Muscle layer of colon (tissue), 2 donors: ENCODE measurements around the gene ADGRB3.

Source experiments
- H3K27ac ChIP-seq: one replicate; pipeline ENCODE4 v1.7.0; 2013; ENCODE audit warnings: low read depth, mild to moderate bottlenecking, low read length, moderate library complexity
- H3K27me3 ChIP-seq, 2 donors: one replicate each; pipeline ENCODE4 v1.7.0; 2013; ENCODE audit warnings: low read length in 2 of 2, mild to moderate bottlenecking in 2 of 2; ENCODE audit not compliant: insufficient read depth in 2 of 2, control insufficient read depth in 1 of 2
- H3K36me3 ChIP-seq: one replicate; pipeline ENCODE4 v1.7.0; 2013; ENCODE audit warnings: mild to moderate bottlenecking, low read length; ENCODE audit not compliant: insufficient read depth
- H3K4me1 ChIP-seq: one replicate; pipeline ENCODE4 v1.7.0; 2013; ENCODE audit warnings: mild to moderate bottlenecking, low read length; ENCODE audit not compliant: insufficient read depth
- H3K4me3 ChIP-seq, 2 donors: one replicate each; pipeline ENCODE4 v1.7.0; 2013; ENCODE audit warnings: low read length in 2 of 2, low read depth in 1 of 2, mild to moderate bottlenecking in 1 of 2, moderate library complexity in 1 of 2
- H3K9ac ChIP-seq: one replicate; pipeline ENCODE4 v1.7.0; 2013; ENCODE audit warnings: low read length
- H3K9me3 ChIP-seq: one replicate; pipeline ENCODE4 v1.7.0; 2013; ENCODE audit warnings: mild to moderate bottlenecking, low read length
- donor health status: abdominal sarcoma.
- donor health status: Adenocarcinoma of cecum.

The ADGRB3 gene

GRCh38 chr6:69314001-69314400 is 678.9 kb downstream of the ADGRB3 start:
- no peaks in the 10 kb centered on the region for H3K27me3 ChIP-seq
- no peaks in the 10 kb centered on the region for H3K36me3 ChIP-seq
- no peak overlapping the region for H3K9ac ChIP-seq
- no peaks in the 10 kb centered on the region for H3K9me3 ChIP-seq
- no peaks in the 10 kb centered on the region for H3K4me1 ChIP-seq
- no peak overlapping the region for H3K4me3 ChIP-seq
- H3K27ac ChIP-seq: no peak overlapping the region

DNA sequence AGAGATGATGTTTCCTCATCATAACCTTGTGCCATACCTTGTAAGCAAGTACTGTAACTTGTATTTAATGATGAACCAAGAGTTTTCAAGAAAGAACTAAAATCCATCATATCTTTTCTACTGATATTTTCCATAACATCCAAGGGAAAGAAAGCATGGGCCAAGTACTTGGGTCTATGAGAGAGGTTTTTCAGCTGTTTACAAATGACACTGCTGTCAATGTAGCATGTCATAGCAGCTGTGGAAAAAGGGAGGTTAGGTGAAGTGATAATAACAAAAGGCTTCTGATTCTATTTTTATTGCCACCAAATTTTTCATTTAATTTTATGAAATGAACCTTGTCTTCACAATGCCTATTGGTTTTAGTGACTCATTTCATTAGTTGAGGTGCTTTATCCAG is 679.4 kb downstream of the ADGRB3 start:
- Histone ChIP-seq H3K9ac (no peak overlapping the region), H3K27ac (no peak overlapping the region), H3K27me3 (no peaks in the 10 kb centered on the region), H3K4me3 (no peak overlapping the region), H3K4me1 (no peaks in the 10 kb centered on the region), H3K36me3 (no peaks in the 10 kb centered on the region), H3K9me3 (no peaks in the 10 kb centered on the region)

DNA sequence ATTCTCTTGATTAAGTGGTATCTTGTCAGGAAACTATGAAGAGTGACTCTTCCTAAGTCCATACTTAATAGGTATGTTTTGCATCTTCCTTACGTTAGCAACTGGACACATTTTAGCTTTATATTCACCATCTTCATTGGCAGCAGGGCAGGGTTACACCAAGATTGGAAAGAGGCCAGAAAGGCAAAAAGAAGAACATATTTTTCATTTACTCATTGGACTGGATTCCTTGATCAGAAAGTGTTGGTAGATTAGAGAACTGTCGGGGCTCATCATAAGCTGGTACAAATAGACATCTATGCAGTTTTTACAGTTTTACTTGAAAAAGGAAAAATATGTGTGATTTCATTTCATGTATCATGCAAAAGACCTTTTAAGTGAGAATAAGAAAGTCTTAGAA is 696.8 kb downstream of the ADGRB3 start:
- H3K27ac ChIP-seq: no peak overlapping the region
- no peak overlapping the region for H3K4me3 ChIP-seq
- no peaks in the 10 kb centered on the region for H3K4me1 ChIP-seq
- H3K36me3 ChIP-seq: no peaks in the 10 kb centered on the region
- no peaks in the 10 kb centered on the region for H3K9me3 ChIP-seq
- H3K27me3 ChIP-seq: no peaks in the 10 kb centered on the region
- no peak overlapping the region for H3K9ac ChIP-seq

- no peaks in the 10 kb centered on the region for H3K9me3 ChIP-seq
- H3K4me3 ChIP-seq: no peak overlapping the region
- no peaks in the 10 kb centered on the region for H3K27me3 ChIP-seq
- H3K36me3 ChIP-seq: no peaks in the 10 kb centered on the region
- H3K4me1 ChIP-seq: no peaks in the 10 kb centered on the region
- H3K27ac ChIP-seq: no peak overlapping the region
- no peak overlapping the region for H3K9ac ChIP-seq
These were observed 702.2 kb downstream of the ADGRB3 start for GRCh38 chr6:69337311-69337710.

GRCh38 chr6:69338431-69339162 is 703.5 kb downstream of the ADGRB3 start:
- H3K9ac ChIP-seq: no peak overlapping the region
- no peaks in the 10 kb centered on the region for H3K27me3 ChIP-seq
- H3K4me1 ChIP-seq: no peaks in the 10 kb centered on the region
- no peaks in the 10 kb centered on the region for H3K9me3 ChIP-seq
- no peak overlapping the region for H3K4me3 ChIP-seq
- no peak overlapping the region for H3K27ac ChIP-seq
- H3K36me3 ChIP-seq: no peaks in the 10 kb centered on the region

DNA sequence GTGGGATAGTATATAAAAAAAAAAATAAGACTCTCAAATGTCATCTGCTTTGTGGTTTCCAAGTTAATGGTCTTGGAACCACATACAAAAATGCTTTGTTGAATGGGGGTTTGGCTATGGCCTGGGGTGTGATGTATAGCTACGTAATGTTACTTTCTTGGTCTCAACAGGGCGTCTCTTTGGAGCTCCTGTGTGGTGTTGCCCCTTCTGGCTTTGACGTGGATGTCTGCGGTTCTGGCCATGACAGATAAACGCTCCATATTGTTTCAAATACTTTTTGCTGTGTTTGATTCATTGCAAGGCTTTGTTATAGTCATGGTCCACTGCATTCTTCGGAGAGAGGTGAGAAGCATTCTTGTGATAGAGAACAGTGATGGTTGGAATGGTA is 704.1 kb downstream of the ADGRB3 start:
- Histone ChIP-seq H3K27ac (no peak overlapping the region), H3K9ac (no peak overlapping the region), H3K4me3 (no peak overlapping the region), H3K4me1 (no peaks in the 10 kb centered on the region), H3K27me3 (no peaks in the 10 kb centered on the region), H3K36me3 (no peaks in the 10 kb centered on the region), H3K9me3 (no peaks in the 10 kb centered on the region)

GRCh38 chr6:69340196-69340595 is 705.1 kb downstream of the ADGRB3 start:
- Histone ChIP-seq H3K27ac (no peak overlapping the region), H3K9ac (no peak overlapping the region), H3K4me3 (no peak overlapping the region), H3K9me3 (no peaks in the 10 kb centered on the region), H3K27me3 (no peaks in the 10 kb centered on the region), H3K4me1 (no peaks in the 10 kb centered on the region), H3K36me3 (no peaks in the 10 kb centered on the region)

DNA sequence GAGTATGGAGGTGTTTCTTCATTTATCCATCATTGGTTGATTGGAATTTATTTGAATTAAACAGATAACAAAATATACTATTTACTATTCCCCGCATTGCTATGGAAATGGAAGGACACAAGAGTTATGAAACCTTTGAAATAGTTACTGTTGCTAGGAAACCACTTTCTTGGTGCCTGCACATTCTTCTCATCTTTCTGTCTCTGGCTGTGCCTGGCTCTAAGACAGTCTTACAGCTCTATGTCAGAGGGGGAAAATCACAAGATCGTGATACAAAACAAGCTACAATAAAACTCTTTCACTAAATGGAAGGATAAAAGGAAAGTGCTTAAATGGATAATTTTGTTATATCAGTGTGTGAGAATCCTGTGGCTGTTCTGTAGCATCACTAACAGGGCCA is 708.8 kb downstream of the ADGRB3 start:
- no peaks in the 10 kb centered on the region for H3K36me3 ChIP-seq
- no peaks in the 10 kb centered on the region for H3K27me3 ChIP-seq
- no peak overlapping the region for H3K4me3 ChIP-seq
- no peak overlapping the region for H3K27ac ChIP-seq
- no peak overlapping the region for H3K9ac ChIP-seq
- no peaks in the 10 kb centered on the region for H3K4me1 ChIP-seq
- no peaks in the 10 kb centered on the region for H3K9me3 ChIP-seq

DNA sequence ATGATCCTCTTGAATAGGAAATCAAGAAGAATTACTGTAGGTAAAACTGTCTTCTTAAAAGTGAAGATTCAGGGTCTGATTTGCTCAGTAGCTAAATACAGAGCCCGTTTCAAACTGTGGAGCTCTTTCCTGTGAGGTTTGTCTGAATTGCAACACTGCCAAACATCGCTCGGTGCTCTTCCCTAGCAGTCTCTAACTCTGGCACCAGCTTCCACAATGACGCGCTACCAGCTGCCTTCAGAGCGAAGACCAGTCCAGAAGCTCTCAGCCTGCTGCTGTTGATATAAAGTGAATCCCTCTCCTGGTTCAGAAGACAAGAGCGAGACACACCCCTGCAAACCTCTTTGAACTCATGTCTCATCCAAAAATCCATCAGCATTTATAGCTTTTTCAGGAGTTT is 714.7 kb downstream of the ADGRB3 start:
- H3K4me1 ChIP-seq: no peaks in the 10 kb centered on the region
- H3K27ac ChIP-seq: no peak overlapping the region
- no peaks in the 10 kb centered on the region for H3K27me3 ChIP-seq
- no peak overlapping the region for H3K9ac ChIP-seq
- no peaks in the 10 kb centered on the region for H3K36me3 ChIP-seq
- H3K9me3 ChIP-seq: no peaks in the 10 kb centered on the region
- H3K4me3 ChIP-seq: no peak overlapping the region

DNA sequence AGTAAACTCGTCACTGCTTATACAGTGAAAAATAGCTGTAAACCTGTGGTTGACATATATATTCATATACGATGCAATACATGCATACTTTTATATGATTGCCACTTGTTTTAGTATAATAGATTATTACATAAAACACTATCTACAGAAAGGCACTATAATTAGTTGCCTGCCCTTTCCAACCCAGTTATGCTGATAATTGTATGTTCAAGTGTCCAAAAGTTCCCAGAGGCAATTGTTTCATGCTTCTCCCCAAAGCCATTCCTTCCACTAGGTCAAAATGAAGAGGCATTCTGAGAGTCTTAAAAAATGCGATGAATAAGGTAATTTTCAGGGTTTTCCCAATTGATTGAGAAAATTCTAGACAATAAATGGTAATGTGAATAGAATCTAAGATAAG is 727.1 kb downstream of the ADGRB3 start:
- Histone ChIP-seq H3K27ac (no peak overlapping the region), H3K9me3 (no peaks in the 10 kb centered on the region), H3K4me1 (no peaks in the 10 kb centered on the region), H3K9ac (no peak overlapping the region), H3K4me3 (no peak overlapping the region), H3K27me3 (no peaks in the 10 kb centered on the region), H3K36me3 (no peaks in the 10 kb centered on the region)

- Histone ChIP-seq H3K36me3 (no peaks in the 10 kb centered on the region), H3K9me3 (no peaks in the 10 kb centered on the region), H3K27ac (no peak overlapping the region), H3K9ac (no peak overlapping the region), H3K27me3 (no peaks in the 10 kb centered on the region), H3K4me3 (no peak overlapping the region), H3K4me1 (no peaks in the 10 kb centered on the region)
These were observed 731.7 kb downstream of the ADGRB3 start for GRCh38 chr6:69366831-69367230.

GRCh38 chr6:69368613-69369012 is 733.5 kb downstream of the ADGRB3 start:
- H3K9me3 ChIP-seq: no peaks in the 10 kb centered on the region
- H3K27me3 ChIP-seq: no peaks in the 10 kb centered on the region
- no peaks in the 10 kb centered on the region for H3K36me3 ChIP-seq
- no peaks in the 10 kb centered on the region for H3K4me1 ChIP-seq
- no peak overlapping the region for H3K9ac ChIP-seq
- no peak overlapping the region for H3K27ac ChIP-seq
- no peak overlapping the region for H3K4me3 ChIP-seq
